PC-9 (cell line): ENCODE results near the gene MYO6. TPM values are rescaled to one million over a fixed set of nuclear protein-coding genes. Genes with fewer than 3 reads are reported as not detected.

ENCODE experiments used
- BruUV-seq: library from RNA; stranded (reverse); fragments of 400-500 nt; replicated peaks from 2 replicates; lab custom pipeline; 2021; lab: Mats Ljungman, UMichigan
- CTCF ChIA-PET: fragments of 300-600 bp; sonication (Branson Sonifier 250); formaldehyde crosslinking; loops from one replicate; lab custom pipeline; 2022; ENCODE audit warnings: antibody characterized with exemption; lab: Charles Lee
- POLR2A ChIA-PET: fragments of 300-600 bp; sonication (Branson Sonifier 250); formaldehyde crosslinking; loops from one replicate; lab custom pipeline; 2022; ENCODE audit warnings: antibody characterized with exemption; ENCODE audit not compliant: unreplicated experiment; lab: Charles Lee
- DNase-seq, 2 experiments: peaks; one replicate each; pipeline versions ENCODE4 v3.0.0 to v3.0.0-alpha.2; 2015 to 2022; ENCODE audit warnings: mixed read lengths in 1 of 2
- H2AFZ ChIP-seq: fragments of 200-600 bp; sonication (generic); 2 replicates; pipeline ENCODE4 v1.8.1; 2017; ENCODE audit warnings: antibody characterized with exemption
- H3F3A ChIP-seq: fragments of 200-600 bp; sonication (generic); 2 replicates; pipeline ENCODE4 v1.8.1; 2017; ENCODE audit warnings: antibody characterized with exemption, mild to moderate bottlenecking, low read depth; ENCODE audit not compliant: insufficient read depth
- H3K27ac ChIP-seq: fragments of 200-600 bp; sonication (generic); 2 replicates; pipeline ENCODE4 v1.6.1; 2016; ENCODE audit warnings: mixed run types
- H3K27me3 ChIP-seq: fragments of 200-600 bp; sonication (generic); 2 replicates; pipeline ENCODE4 v1.6.1; 2016; ENCODE audit warnings: low read depth, mixed run types; ENCODE audit not compliant: insufficient read depth
- H3K36me3 ChIP-seq: fragments of 200-600 bp; sonication (generic); 2 replicates; pipeline ENCODE4 v1.6.1; 2016; ENCODE audit warnings: low read depth, mixed run types
- H3K4me1 ChIP-seq: fragments of 200-600 bp; sonication (generic); replicated peaks from 2 replicates; pipeline ENCODE4 v1.6.1; 2016; ENCODE audit warnings: mixed run types; ENCODE audit not compliant: insufficient read depth
- H3K4me2 ChIP-seq: fragments of 200-600 bp; sonication (generic); 2 replicates; pipeline ENCODE4 v1.6.1; 2017; ENCODE audit warnings: mixed run types
- H3K4me3 ChIP-seq: fragments of 200-600 bp; sonication (generic); 2 replicates; pipeline ENCODE4 v1.6.1; 2016; ENCODE audit warnings: mixed run types
- H3K79me2 ChIP-seq: fragments of 200-600 bp; sonication (generic); 2 replicates; pipeline ENCODE4 v1.6.1; 2017; ENCODE audit warnings: low read depth, mixed run types
- H3K9me2 ChIP-seq: fragments of 200-600 bp; sonication (generic); 2 replicates; pipeline ENCODE4 v1.8.1; 2017; ENCODE audit warnings: mild to moderate bottlenecking; ENCODE audit not compliant: insufficient read depth
- H3K9me3 ChIP-seq: fragments of 200-600 bp; sonication (generic); 2 replicates; pipeline ENCODE4 v1.8.1; 2016; ENCODE audit warnings: low read depth; ENCODE audit not compliant: insufficient read depth
- H4K20me1 ChIP-seq: fragments of 200-600 bp; sonication (generic); 2 replicates; pipeline ENCODE4 v1.8.1; 2017; ENCODE audit not compliant: insufficient read depth
- EZH2 ChIP-seq: fragments of 200-600 bp; sonication (generic); IDR thresholded peaks from 2 replicates; pipeline ENCODE4 v1.8.0; 2017; ENCODE audit warnings: antibody characterized with exemption, low read depth
- intact Hi-C: fragments of 100-400 bp; cut with micrococcal nuclease; formaldehyde crosslinking; loops from one replicate; pipeline ENCODE4 v1.10.0; 2022; ENCODE audit not compliant: unreplicated experiment
- total RNA-seq: library from RNA; stranded (reverse); gene quantifications from 2 replicates; pipeline ENCODE4 v1.2.3, GENCODE V29; 2021
- TF ChIP-seq, protein P1 (sequence below): fragments of 200-600 bp; sonication (generic); conservative IDR thresholded peaks from 2 replicates; pipeline ENCODE4 v1.6.1; 2017; ENCODE audit warnings: mixed run types, antibody characterized with exemption, mild to moderate bottlenecking, moderate library complexity

The MYO6 gene
- total RNA-seq, 1 experiment from 2014 or later: 93.0 TPM

DNA sequence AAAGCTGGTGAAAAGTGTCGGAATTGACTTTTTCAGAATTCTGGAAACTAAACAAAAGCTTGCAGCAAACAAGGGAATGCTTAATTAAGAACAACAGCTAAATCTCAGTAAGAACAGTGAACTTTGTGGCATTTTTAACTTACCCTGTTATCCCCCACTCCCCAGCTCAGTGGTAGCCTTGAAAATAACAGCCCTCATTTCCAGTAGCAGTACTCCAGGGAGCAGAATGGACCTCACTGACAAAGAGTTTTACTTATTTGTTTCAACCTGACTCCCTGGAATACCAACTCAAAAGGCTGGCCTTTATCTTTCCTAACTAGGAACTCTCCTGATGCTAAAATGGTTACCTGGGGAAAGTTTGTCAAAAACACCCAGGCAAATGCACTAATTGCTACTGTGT, 214.5 kb downstream of the MYO6 start:
- H3K9me2 ChIP-seq: no peaks in the 10 kb centered on the region; the same call in 1 of the 2 replicates
- H3K4me3 ChIP-seq: no peak overlapping the region
- POLR2A ChIA-PET: no interaction called here
- H3K4me2 ChIP-seq: no peak overlapping the region
- DNase-seq: no peak
- no peaks in the 10 kb centered on the region for H3F3A ChIP-seq
- no peaks in the 10 kb centered on the region for H3K79me2 ChIP-seq
- no peak overlapping the region for H2AFZ ChIP-seq
- intact Hi-C loops: no loop called here
- TF ChIP-seq EZH2: no peak
- TF ChIP-seq, protein P1, sequence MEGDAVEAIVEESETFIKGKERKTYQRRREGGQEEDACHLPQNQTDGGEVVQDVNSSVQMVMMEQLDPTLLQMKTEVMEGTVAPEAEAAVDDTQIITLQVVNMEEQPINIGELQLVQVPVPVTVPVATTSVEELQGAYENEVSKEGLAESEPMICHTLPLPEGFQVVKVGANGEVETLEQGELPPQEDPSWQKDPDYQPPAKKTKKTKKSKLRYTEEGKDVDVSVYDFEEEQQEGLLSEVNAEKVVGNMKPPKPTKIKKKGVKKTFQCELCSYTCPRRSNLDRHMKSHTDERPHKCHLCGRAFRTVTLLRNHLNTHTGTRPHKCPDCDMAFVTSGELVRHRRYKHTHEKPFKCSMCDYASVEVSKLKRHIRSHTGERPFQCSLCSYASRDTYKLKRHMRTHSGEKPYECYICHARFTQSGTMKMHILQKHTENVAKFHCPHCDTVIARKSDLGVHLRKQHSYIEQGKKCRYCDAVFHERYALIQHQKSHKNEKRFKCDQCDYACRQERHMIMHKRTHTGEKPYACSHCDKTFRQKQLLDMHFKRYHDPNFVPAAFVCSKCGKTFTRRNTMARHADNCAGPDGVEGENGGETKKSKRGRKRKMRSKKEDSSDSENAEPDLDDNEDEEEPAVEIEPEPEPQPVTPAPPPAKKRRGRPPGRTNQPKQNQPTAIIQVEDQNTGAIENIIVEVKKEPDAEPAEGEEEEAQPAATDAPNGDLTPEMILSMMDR: no peak
- no peaks in the 10 kb centered on the region for H3K9me3 ChIP-seq
- no peaks in the 10 kb centered on the region for H3K36me3 ChIP-seq
- no TSS peak for BruUV-seq
- H4K20me1 ChIP-seq: no peaks in the 10 kb centered on the region
- no peak overlapping the region for H3K27ac ChIP-seq
- no peaks in the 10 kb centered on the region for H3K27me3 ChIP-seq
- no peaks in the 10 kb centered on the region for H3K4me1 ChIP-seq
- CTCF ChIA-PET: no interaction called here

DNA sequence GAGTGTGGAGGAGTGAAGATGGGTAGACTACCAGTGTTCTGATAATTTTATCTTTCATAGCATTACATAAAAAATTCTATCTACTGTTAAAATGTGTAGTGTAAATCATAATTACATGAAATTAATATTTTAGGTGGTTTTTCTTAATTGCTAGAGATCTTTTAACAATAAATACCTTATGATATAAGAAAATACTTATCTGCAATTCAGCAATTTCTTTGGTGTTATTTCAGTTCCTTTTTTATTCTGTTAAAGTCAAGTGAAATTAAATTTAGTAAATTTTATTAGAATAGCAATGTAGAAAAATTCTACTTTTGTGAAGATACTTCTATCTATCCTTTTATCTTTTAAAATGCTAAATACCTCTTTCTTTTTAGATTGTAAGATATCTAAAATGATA, 219.1 kb downstream of the MYO6 start:
- H3K4me3 ChIP-seq: no peak overlapping the region
- intact Hi-C loops: no loop called here
- H3K36me3 ChIP-seq: no peaks in the 10 kb centered on the region
- CTCF ChIA-PET: no interaction called here
- no peak overlapping the region for H3K27ac ChIP-seq
- H3K27me3 ChIP-seq: no peaks in the 10 kb centered on the region
- no peaks in the 10 kb centered on the region for H3K9me3 ChIP-seq
- no peak for DNase-seq
- H2AFZ ChIP-seq: no peak overlapping the region
- POLR2A ChIA-PET: no interaction called here
- BruUV-seq: no TSS peak
- no peaks in the 10 kb centered on the region for H3K4me1 ChIP-seq
- H3K9me2 ChIP-seq: no peaks in the 10 kb centered on the region
- H3K79me2 ChIP-seq: no peaks in the 10 kb centered on the region
- H4K20me1 ChIP-seq: no peaks in the 10 kb centered on the region
- no peaks in the 10 kb centered on the region for H3F3A ChIP-seq
- TF ChIP-seq EZH2: no peak
- TF ChIP-seq, protein P1: no peak
- no peak overlapping the region for H3K4me2 ChIP-seq

Other genes with a start within 250 kb of the MYO6 start
- gene SENP6, start 147.4 kb upstream of the MYO6 start, total RNA-seq: 68.0 and 70.4 TPM in 2 replicates